K562 (cell line): ENCODE measurements around the gene PRRC2A. TPM values are rescaled to one million over a fixed set of nuclear protein-coding genes. Genes with fewer than 3 reads are reported as not detected.

Experiments used
- ATF4 ChIP-seq: fragments of 450-650 bp; formaldehyde crosslinking; IDR thresholded peaks from 2 replicates; pipeline ENCODE4 v1.4.0; 2022; ENCODE audit warnings: mild to moderate bottlenecking, moderate library complexity
- CUX1 ChIP-seq: fragments of 200-800 bp; sonication (Bioruptor generic); IDR thresholded peaks from 2 replicates; pipeline ENCODE4 v1.6.1; 2016; ENCODE audit warnings: missing genetic modification characterization, missing compliant biosample characterization
- DDX20 ChIP-seq: fragments of 450-650 bp; IDR thresholded peaks from 2 replicates; pipeline ENCODE4 v1.6.1; 2016; ENCODE audit warnings: missing genetic modification characterization, low read depth, mild to moderate bottlenecking, missing compliant biosample characterization, moderate library complexity
- ELF1 ChIP-seq: fragments of 200-800 bp; sonication (Bioruptor generic); IDR thresholded peaks from 2 replicates; pipeline ENCODE4 v1.6.1; 2016; ENCODE audit warnings: missing genetic modification characterization, missing compliant biosample characterization
- IRF1 ChIP-seq: sonication (generic); formaldehyde crosslinking; IDR thresholded peaks from 2 replicates; pipeline ENCODE4 v1.8.0; 2022; ENCODE audit warnings: missing genetic modification reagents, mild to moderate bottlenecking, borderline replicate concordance
- MCM7 ChIP-seq, 2 experiments: fragments of 450-650 bp; IDR thresholded peaks; 2 replicates each; pipeline ENCODE4 v1.6.1; 2016 to 2018
- RBM25 ChIP-seq: fragments of 200-400 bp; formaldehyde crosslinking; IDR thresholded peaks from 2 replicates; pipeline ENCODE4 v1.6.1; 2018; ENCODE audit warnings: low read length, low read depth, moderate library complexity; ENCODE audit not compliant: severe bottlenecking
- RBM39 ChIP-seq: fragments of 200-400 bp; formaldehyde crosslinking; optimal IDR thresholded peaks from 2 replicates; pipeline ENCODE3; 2018; ENCODE audit warnings: low read depth, low read length
- SAFB ChIP-seq: fragments of 200-400 bp; formaldehyde crosslinking; IDR thresholded peaks from 2 replicates; pipeline ENCODE4 v1.6.1; 2017; ENCODE audit warnings: low read depth, low read length, borderline replicate concordance
- SMARCA4 ChIP-seq: fragments of 450-650 bp; IDR thresholded peaks from 2 replicates; pipeline ENCODE4 v1.6.1; 2016
- SREBF1 ChIP-seq: fragments of 150-350 bp; IDR thresholded peaks from 2 replicates; pipeline ENCODE4 v1.6.1; 2014; ENCODE audit warnings: antibody characterized with exemption, low read depth, low read length, borderline replicate concordance
- ZBTB11 ChIP-seq, 3 experiments: fragments of 200-800 bp in 1 of 3; fragments of 250-450 bp in 1 of 3; fragments of 450-650 bp in 1 of 3; sonication (Bioruptor Pico) in 1 of 3; sonication (Bioruptor generic) in 1 of 3; formaldehyde crosslinking in 1 of 3; IDR thresholded peaks; 2 replicates each; pipeline versions ENCODE4 v1.6.1 to v1.8.0; 2016 to 2022; ENCODE audit warnings: mild to moderate bottlenecking in 2 of 3, missing genetic modification characterization in 2 of 3, missing compliant biosample characterization in 1 of 3, moderate library complexity in 1 of 3
- ZKSCAN3 ChIP-seq: fragments of 250-450 bp; sonication (Bioruptor Pico); IDR thresholded peaks from 2 replicates; pipeline ENCODE4 v1.4.0; 2020
- ZNF707 ChIP-seq: fragments of 250-450 bp; sonication (Bioruptor Pico); conservative IDR thresholded peaks from 2 replicates; pipeline ENCODE4 v1.8.0; 2022; ENCODE audit warnings: inconsistent platforms, mild to moderate bottlenecking, moderate library complexity
- ZSCAN32 ChIP-seq: fragments of 450-650 bp; formaldehyde crosslinking; IDR thresholded peaks from 2 replicates; pipeline ENCODE4 v1.4.0; 2020; ENCODE audit warnings: mild to moderate bottlenecking, moderate library complexity
- polyA plus RNA-seq, 8 experiments: library from polyadenylated mRNA; depleted of rRNA in 4 of 8; stranded (reverse) in 5 of 8; unstranded in 3 of 8; fragments of >200 nt; fragmentation: Nextera tagmentation in 2 of 8; fragmentation: Illumina TruSeq in 1 of 8; extraction: Ambion mirVana in 2 of 8; extraction: Trizol in 1 of 8; gene quantifications; 2 replicates each; pipeline versions ENCODE4 v1.2.1 to v1.2.3, GENCODE V29; 2011 to 2014; ENCODE audit warnings: inconsistent platforms in 1 of 8, missing spikeins in 1 of 8
- total RNA-seq, 7 experiments: library from RNA; depleted of rRNA in 6 of 7; stranded (reverse); fragments of >200 nt in 6 of 7; fragmentation: Illumina TruSeq in 2 of 7; extraction: Trizol in 2 of 7; gene quantifications; 2 replicates each; pipeline versions ENCODE4 v1.2.1 to v1.2.3, GENCODE V29; 2011 to 2021; ENCODE audit warnings: low replicate concordance in 1 of 7
- TF ChIP-seq, protein P1 (sequence below): fragments of 250-450 bp; sonication (Bioruptor Pico); IDR thresholded peaks from 2 replicates; pipeline ENCODE4 v1.8.0; 2022; ENCODE audit warnings: moderate library complexity, mild to moderate bottlenecking, inconsistent platforms

PRRC2A gene
- total and polyA plus RNA-seq, 9 of the 15 experiments (the other 6 are each of a cell fraction or from before 2014, with no cell fraction given) = 1.0 to 332 (median 63.0) TPM

GRCh38 chr6:31676904-31677303, 56.4 kb downstream of the PRRC2A start (continued):
- TF ChIP-seq ZKSCAN3 (no peak), DDX20 (no peak), ELF1 (peak; percentile 71; the same call in 1 of the 2 replicates), ZSCAN32 (CRISPR knock-in tag) (0 out of 2 replicates have a peak, but pooled peaks have one; percentile 44), ATF4 (0 out of 2 replicates have a peak, but pooled peaks have one; percentile 16), SAFB (no peak), ZNF707 (no peak), RBM25 (no peak), ZBTB11 (CRISPR knock-in tag; IDR thresholded peaks at IDR 0.05) (0 out of 6 replicates have a peak, but pooled peaks of 1 of the 3 experiments have one; percentile 22), RBM39 (peak; percentile 11), MCM7 (IDR thresholded peaks at IDR 0.05) (no peak), SMARCA4 (peak; percentile 55; the same call in 1 of the 2 replicates), SREBF1 (no peak), IRF1 (CRISPR knock-in tag) (no peak), CUX1 (CRISPR knock-in tag) (no peak)
- TF ChIP-seq, protein P1, sequence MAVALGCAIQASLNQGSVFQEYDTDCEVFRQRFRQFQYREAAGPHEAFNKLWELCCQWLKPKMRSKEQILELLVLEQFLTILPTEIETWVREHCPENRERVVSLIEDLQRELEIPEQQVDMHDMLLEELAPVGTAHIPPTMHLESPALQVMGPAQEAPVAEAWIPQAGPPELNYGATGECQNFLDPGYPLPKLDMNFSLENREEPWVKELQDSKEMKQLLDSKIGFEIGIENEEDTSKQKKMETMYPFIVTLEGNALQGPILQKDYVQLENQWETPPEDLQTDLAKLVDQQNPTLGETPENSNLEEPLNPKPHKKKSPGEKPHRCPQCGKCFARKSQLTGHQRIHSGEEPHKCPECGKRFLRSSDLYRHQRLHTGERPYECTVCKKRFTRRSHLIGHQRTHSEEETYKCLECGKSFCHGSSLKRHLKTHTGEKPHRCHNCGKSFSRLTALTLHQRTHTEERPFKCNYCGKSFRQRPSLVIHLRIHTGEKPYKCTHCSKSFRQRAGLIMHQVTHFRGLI (CRISPR knock-in tag) = 0 out of 2 replicates have a peak, but pooled peaks have one; percentile 43
